GM12878 (cell line): ENCODE data around the gene SARDH.
"Not testable (repeated sequence)": the region's sequence is repeated elsewhere in the genome, so short reads cannot be mapped to it uniquely, and the experiment has no call there.

ENCODE experiments used
- CTCF ChIP-seq, 3 experiments: IDR thresholded peaks in 2 of 3; conservative IDR thresholded peaks in 1 of 3; 2 replicates each; pipeline ENCODE4 v1.5.1; 2011; ENCODE audit warnings: low read depth in 3 of 3, low read length in 3 of 3, mild to moderate bottlenecking in 3 of 3, control low read depth in 2 of 3, moderate library complexity in 2 of 3, inconsistent platforms in 1 of 3, mixed read lengths in 1 of 3; ENCODE audit not compliant: control insufficient read depth in 2 of 3, insufficient read depth in 1 of 3; ENCODE audit errors: extremely low read depth in 1 of 3
- TCF12 ChIP-seq: IDR thresholded peaks from 2 replicates; pipeline ENCODE4 v1.6.1; 2011; ENCODE audit warnings: low read depth, mild to moderate bottlenecking, low read length

- TF ChIP-seq CTCF (IDR thresholded peaks at IDR 0.05 in 2 of 3, conservative IDR thresholded peaks at IDR 0.05 in 1 of 3; ENCODE audit: control insufficient read depth in 2 of 3, extremely low read depth in 1 of 3, insufficient read depth in 1 of 3, low read depth in 3 of 3, low read length in 3 of 3); TCF12: not testable (repeated sequence)
These were observed 62.4 kb downstream of the SARDH start for GRCh38 chr9:133675796-133676195.
